ENCODE measurements around the gene HDAC3. TPM values are rescaled to one million over a fixed set of nuclear protein-coding genes. Genes with fewer than 3 reads are reported as not detected.

Gene HDAC3
- total RNA-seq, result 10 to 100 TPM; 47.5 to 50.3 TPM

GRCh38 chr5:141636413-141637122 is at the start of gene HDAC3, which contains the start of gene RELL2:
TSS of gene HDAC3 (minus strand) at chr5:141636849. CDS start at chr5:141636790, 59 bp downstream.
TSS of gene RELL2 (plus strand) at chr5:141636997. CDS start at chr5:141638226, 1,229 bp downstream.

GRCh38 chr5:141681695-141682641 is 45.3 kb upstream of the HDAC3 start, which contains the start of gene ARAP3:
TSS of gene ARAP3 (minus strand) at chr5:141682230. CDS start at chr5:141680486, 1,744 bp downstream.

GRCh38 chr5:141650851-141651727 is 14.4 kb upstream of the HDAC3 start, which contains the start of gene FCHSD1:
TSS of gene FCHSD1 (minus strand) at chr5:141651418. CDS start at chr5:141651368, 50 bp downstream.

GRCh38 chr5:141618804-141619554 is 17.7 kb downstream of the HDAC3 start, which contains the start of gene DIAPH1:
TSS of gene DIAPH1 (minus strand) at chr5:141619000. CDS start at chr5:141618914, 86 bp downstream.

Small RNA genes lying within 50 kb of the gene (small RNA-seq; reads per million reads assigned to genes)
- 0 reads per million in 2 donors for gene RPS27AP10

Other genes with a start within 250 kb of the HDAC3 start
- 1 to 10 TPM; 5.3 to 5.9 TPM for gene PCDHGB4, start 249.2 kb downstream of the HDAC3 start, total RNA-seq
- under 1 TPM; 0.34 to 0.67 TPM for gene PCDHGA8, start 244.2 kb downstream of the HDAC3 start, total RNA-seq
- 10 to 100 TPM in 1 of 2 donors, 1 to 10 TPM in 1; 8.7 to 12.0 TPM for gene PCDHGB5, start 238.9 kb downstream of the HDAC3 start, total RNA-seq
- 1 to 10 TPM in 1 of 2 donors, under 1 TPM in 1; 1.00 to 1.4 TPM for gene PCDHGA9, start 234.1 kb downstream of the HDAC3 start, total RNA-seq
- gene PCDHGB6, start 228.8 kb downstream of the HDAC3 start, total RNA-seq, result 1 to 10 TPM; 1.4 to 1.7 TPM
- gene PCDHGA10, start 223.9 kb downstream of the HDAC3 start, total RNA-seq, result 1 to 10 TPM; 4.5 to 5.0 TPM
- gene PCDHGB7, start 219.2 kb downstream of the HDAC3 start, total RNA-seq, result 1 to 10 TPM; 3.7 to 3.8 TPM
- gene PCDHGA11, start 215.8 kb downstream of the HDAC3 start, total RNA-seq, result 1 to 10 TPM; 3.7 to 4.8 TPM
- 10 to 100 TPM; 28.0 to 36.8 TPM for gene PCDHGA12, start 206.3 kb downstream of the HDAC3 start, total RNA-seq
- gene PCDHGC3, start 160.9 kb downstream of the HDAC3 start, total RNA-seq, result 10 to 100 TPM; 50.2 to 64.6 TPM
- 1 to 10 TPM; 1.4 to 1.7 TPM for gene PCDHGC4, start 151.8 kb downstream of the HDAC3 start, total RNA-seq
- gene PCDHGC5, start 147.8 kb downstream of the HDAC3 start, total RNA-seq, result 1 to 10 TPM; 1.0 to 2.0 TPM
- 10 to 100 TPM; 12.4 to 23.3 TPM for gene DIAPH1, start 17.8 kb downstream of the HDAC3 start, total RNA-seq
- gene RELL2, start 148 bp upstream of the HDAC3 start, total RNA-seq, result 1 to 10 TPM; 4.8 to 7.3 TPM
- gene FCHSD1, start 14.6 kb upstream of the HDAC3 start, total RNA-seq, result 10 to 100 TPM; 20.0 to 22.3 TPM
- gene ARAP3, start 45.4 kb upstream of the HDAC3 start, total RNA-seq, result 10 to 100 TPM in 1 of 2 donors, 1 to 10 TPM in 1; 7.6 to 10.3 TPM
- gene PCDH1, start 241.6 kb upstream of the HDAC3 start, total RNA-seq, result under 1 TPM; 0.34 to 1.00 TPM